A549 (cell line): ENCODE results near the gene NCOA4.

Experiments used
- BHLHE40 ChIP-seq: IDR thresholded peaks from 2 replicates; pipeline ENCODE4 v1.6.1; 2012; ENCODE audit warnings: low read depth, low read length, inconsistent platforms
- EP300 ChIP-seq, 2 experiments: fragments of >200 bp; sonication (Bioruptor Twin); formaldehyde crosslinking; IDR thresholded peaks; 2 replicates in 1 of 2; 3 replicates in 1 of 2; pipeline ENCODE4 v1.6.1; 2016 to 2017
- FOXS1 ChIP-seq: fragments of 250-450 bp; sonication (Bioruptor Pico); IDR thresholded peaks from 2 replicates; pipeline ENCODE4 v1.5.0; 2020; ENCODE audit warnings: mild to moderate bottlenecking, moderate library complexity
- JUN ChIP-seq, 2 experiments: fragments of >200 bp; sonication (Bioruptor Twin); formaldehyde crosslinking; IDR thresholded peaks; 2 replicates in 1 of 2; 3 replicates in 1 of 2; pipeline ENCODE4 v1.6.1; 2016 to 2017
- KDM5A ChIP-seq: fragments of 200-600 bp; sonication (generic); IDR thresholded peaks from 2 replicates; pipeline ENCODE4 v1.6.1; 2016; ENCODE audit warnings: antibody characterized with exemption, mild to moderate bottlenecking
- POLR2A ChIP-seq: IDR thresholded peaks from 2 replicates; pipeline ENCODE4 v1.6.1; 2012; ENCODE audit warnings: mild to moderate bottlenecking, low read length
- POLR2AphosphoS2 ChIP-seq: conservative IDR thresholded peaks from 2 replicates; pipeline ENCODE4 v1.6.1; 2012; ENCODE audit warnings: low read length, improper control_type of control experiment, inconsistent platforms
- RAD21 ChIP-seq, 2 experiments: fragments of >200 bp in 1 of 2; sonication (Bioruptor Twin) in 1 of 2; formaldehyde crosslinking in 1 of 2; IDR thresholded peaks in 1 of 2; conservative IDR thresholded peaks in 1 of 2; 2 replicates in 1 of 2; 3 replicates in 1 of 2; pipeline ENCODE4 v1.6.1; 2012 to 2018; ENCODE audit warnings: inconsistent platforms in 1 of 2
- SMC3 ChIP-seq: fragments of >200 bp; sonication (Bioruptor Twin); formaldehyde crosslinking; IDR thresholded peaks from 3 replicates; pipeline ENCODE4 v1.6.1; 2018; ENCODE audit warnings: inconsistent platforms
- SREBF2 ChIP-seq: fragments of 450-650 bp; IDR thresholded peaks from 2 replicates; pipeline ENCODE4 v1.6.1; 2014; ENCODE audit warnings: mild to moderate bottlenecking, moderate library complexity
- ZFP36 ChIP-seq: fragments of 450-650 bp; IDR thresholded peaks from 2 replicates; pipeline ENCODE4 v1.6.1; 2014; ENCODE audit warnings: borderline replicate concordance; ENCODE audit not compliant: partially characterized antibody
- TF ChIP-seq, protein P1 (sequence below): fragments of >200 bp; sonication (Bioruptor Twin); formaldehyde crosslinking; IDR thresholded peaks from 3 replicates; pipeline ENCODE4 v1.5.1; 2016
- TF ChIP-seq, protein P2 (sequence below): IDR thresholded peaks from 2 replicates; pipeline ENCODE4 v1.6.1; 2012; ENCODE audit warnings: low read depth, borderline replicate concordance

DNA sequence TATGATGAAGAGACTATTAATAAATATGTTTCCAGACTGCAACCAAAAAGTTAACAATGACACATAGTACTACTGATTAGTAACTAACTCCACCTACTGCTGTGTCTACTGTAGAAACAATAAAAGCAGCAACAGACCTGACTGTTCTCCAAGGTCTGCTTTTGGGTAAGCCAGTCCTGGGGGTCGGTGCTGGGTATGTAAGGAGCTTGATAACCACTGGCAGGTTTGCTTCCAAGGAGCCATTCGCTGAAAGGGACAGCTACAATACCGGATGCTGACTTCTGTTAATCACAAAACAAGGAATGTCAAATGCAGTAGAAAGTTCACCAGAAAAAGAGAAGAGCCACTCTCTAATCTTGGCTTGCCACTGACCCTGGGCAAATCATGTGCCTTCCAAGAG is 17.7 kb downstream of the NCOA4 start:
- TF ChIP-seq SREBF2 (no peak), SMC3 (no peak), FOXS1 (CRISPR knock-in tag) (no peak), RAD21 (conservative IDR thresholded peaks at IDR 0.05 in 1 of 2, IDR thresholded peaks at IDR 0.05 in 1 of 2) (no peak), JUN (IDR thresholded peaks at IDR 0.05) (no peak), ZFP36 (no peak), BHLHE40 (no peak), KDM5A (no peak), POLR2A (no peak), POLR2AphosphoS2 (no peak), EP300 (IDR thresholded peaks at IDR 0.05) (no peak)
- TF ChIP-seq, protein P1, sequence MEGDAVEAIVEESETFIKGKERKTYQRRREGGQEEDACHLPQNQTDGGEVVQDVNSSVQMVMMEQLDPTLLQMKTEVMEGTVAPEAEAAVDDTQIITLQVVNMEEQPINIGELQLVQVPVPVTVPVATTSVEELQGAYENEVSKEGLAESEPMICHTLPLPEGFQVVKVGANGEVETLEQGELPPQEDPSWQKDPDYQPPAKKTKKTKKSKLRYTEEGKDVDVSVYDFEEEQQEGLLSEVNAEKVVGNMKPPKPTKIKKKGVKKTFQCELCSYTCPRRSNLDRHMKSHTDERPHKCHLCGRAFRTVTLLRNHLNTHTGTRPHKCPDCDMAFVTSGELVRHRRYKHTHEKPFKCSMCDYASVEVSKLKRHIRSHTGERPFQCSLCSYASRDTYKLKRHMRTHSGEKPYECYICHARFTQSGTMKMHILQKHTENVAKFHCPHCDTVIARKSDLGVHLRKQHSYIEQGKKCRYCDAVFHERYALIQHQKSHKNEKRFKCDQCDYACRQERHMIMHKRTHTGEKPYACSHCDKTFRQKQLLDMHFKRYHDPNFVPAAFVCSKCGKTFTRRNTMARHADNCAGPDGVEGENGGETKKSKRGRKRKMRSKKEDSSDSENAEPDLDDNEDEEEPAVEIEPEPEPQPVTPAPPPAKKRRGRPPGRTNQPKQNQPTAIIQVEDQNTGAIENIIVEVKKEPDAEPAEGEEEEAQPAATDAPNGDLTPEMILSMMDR: no peak
- TF ChIP-seq, protein P2, sequence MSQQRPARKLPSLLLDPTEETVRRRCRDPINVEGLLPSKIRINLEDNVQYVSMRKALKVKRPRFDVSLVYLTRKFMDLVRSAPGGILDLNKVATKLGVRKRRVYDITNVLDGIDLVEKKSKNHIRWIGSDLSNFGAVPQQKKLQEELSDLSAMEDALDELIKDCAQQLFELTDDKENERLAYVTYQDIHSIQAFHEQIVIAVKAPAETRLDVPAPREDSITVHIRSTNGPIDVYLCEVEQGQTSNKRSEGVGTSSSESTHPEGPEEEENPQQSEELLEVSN: no peak
